Lower leg skin (tissue), 4 donors: ENCODE measurements around the gene PYM1. TPM values are rescaled to one million over a fixed set of nuclear protein-coding genes. Genes with fewer than 3 reads are reported as not detected.

ENCODE experiments used
- DNase-seq, 2 donors: peaks; one replicate each; pipeline ENCODE4 v3.0.0-alpha.2; 2019; ENCODE audit warnings: low spot score in 2 of 2
- H3K4me3 ChIP-seq: fragments of 200-600 bp; sonication (generic); 2 replicates; pipeline ENCODE4 v1.5.1; 2017; ENCODE audit warnings: mild to moderate bottlenecking, low read depth; ENCODE audit not compliant: poor library complexity, severe bottlenecking
- CTCF ChIP-seq, 3 donors: fragments of 450-650 bp; IDR thresholded peaks; one replicate each; pipeline ENCODE4 v1.5.1; 2016; ENCODE audit warnings: antibody characterized with exemption in 3 of 3, mild to moderate bottlenecking in 3 of 3, moderate library complexity in 2 of 3
- POLR2A ChIP-seq, 2 donors: fragments of 450-650 bp; IDR thresholded peaks; one replicate each; pipeline ENCODE4 v1.6.1; 2016 to 2017; ENCODE audit warnings: antibody characterized with exemption in 2 of 2, mild to moderate bottlenecking in 1 of 2, moderate library complexity in 1 of 2
- WGBS, 2 donors: methylation state at CpG; one replicate each; pipeline ENCODE4 v1.1.5; 2018; 5-methylcytosine and 5-hydroxymethylcytosine counted together
- intact Hi-C: fragments of 100-400 bp; cut with DNase I; formaldehyde crosslinking; loops from one replicate; pipeline ENCODE4 v1.15.0; 2023; ENCODE audit warnings: low total_unique reads
- total RNA-seq, 4 donors: library from RNA; depleted of rRNA; stranded (reverse); fragments of >200 nt; gene quantifications; one replicate each; pipeline ENCODE4 v1.1.0, GENCODE V29; 2016

PYM1 gene
- total RNA-seq, 4 donors from 2014 or later: 46.8 to 63.7 (median 49.1) TPM

GRCh38 chr12:55972042-55972441 is 44.3 kb upstream of the PYM1 start:
- WGBS, 2 donors: 40 to 45% methylated on average over 3 of the region's 3 CpGs
- DNase-seq: no peak
- H3K4me3 ChIP-seq: no peak overlapping the region
- intact Hi-C loops: no loop called here
- TF ChIP-seq CTCF (IDR thresholded peaks at IDR 0.05) (no peak), POLR2A (IDR thresholded peaks at IDR 0.05) (no peak)

DNA sequence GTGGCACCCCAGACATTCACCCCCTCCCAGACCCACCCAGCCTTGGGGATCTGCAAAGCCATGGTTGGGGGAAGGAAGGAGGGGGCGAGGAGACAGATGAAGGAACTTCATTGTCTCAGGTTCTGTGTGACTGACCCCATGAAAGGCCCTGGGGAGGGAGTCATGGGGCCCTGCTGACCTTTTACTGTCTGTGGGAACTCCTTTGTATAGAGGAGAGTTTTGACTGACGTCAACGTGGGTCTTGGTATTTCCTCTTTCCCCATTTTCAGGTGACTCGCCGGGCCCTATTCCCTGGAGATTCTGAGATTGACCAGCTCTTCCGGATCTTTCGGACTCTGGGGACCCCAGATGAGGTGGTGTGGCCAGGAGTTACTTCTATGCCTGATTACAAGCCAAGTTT is 43.1 kb upstream of the PYM1 start:
- no peak for TF ChIP-seq POLR2A (IDR thresholded peaks at IDR 0.05)
- TF ChIP-seq CTCF (IDR thresholded peaks at IDR 0.05): no peak
- intact Hi-C loops: no loop called here
- 88 to 92% methylated on average over 7 of the region's 7 CpGs for WGBS, 2 donors
- H3K4me3 ChIP-seq: no peak overlapping the region
- DNase-seq: no peak

DNA sequence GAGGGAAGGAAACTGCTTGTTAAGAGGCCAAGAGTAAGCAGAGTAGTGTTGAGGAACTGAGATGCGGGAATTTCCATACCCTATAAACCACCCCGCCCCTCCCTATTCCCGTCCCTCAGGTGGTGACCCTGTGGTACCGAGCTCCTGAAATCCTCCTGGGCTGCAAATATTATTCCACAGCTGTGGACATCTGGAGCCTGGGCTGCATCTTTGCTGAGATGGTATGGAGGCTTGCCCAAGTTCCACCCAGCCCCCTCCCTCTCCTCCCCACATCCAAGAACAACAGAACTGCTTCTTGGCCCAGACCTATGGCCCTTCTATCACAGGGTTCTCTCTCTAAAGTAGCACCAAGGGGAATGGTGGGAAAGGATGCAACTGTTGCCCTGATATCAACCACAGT is 41.7 kb upstream of the PYM1 start:
- TF ChIP-seq CTCF (IDR thresholded peaks at IDR 0.05) (no peak), POLR2A (IDR thresholded peaks at IDR 0.05) (no peak)
- no peak for DNase-seq
- H3K4me3 ChIP-seq: no peak overlapping the region
- WGBS, 2 donors: 81 to 82% methylated on average over 4 of the region's 4 CpGs
- intact Hi-C loops: no loop called here

DNA sequence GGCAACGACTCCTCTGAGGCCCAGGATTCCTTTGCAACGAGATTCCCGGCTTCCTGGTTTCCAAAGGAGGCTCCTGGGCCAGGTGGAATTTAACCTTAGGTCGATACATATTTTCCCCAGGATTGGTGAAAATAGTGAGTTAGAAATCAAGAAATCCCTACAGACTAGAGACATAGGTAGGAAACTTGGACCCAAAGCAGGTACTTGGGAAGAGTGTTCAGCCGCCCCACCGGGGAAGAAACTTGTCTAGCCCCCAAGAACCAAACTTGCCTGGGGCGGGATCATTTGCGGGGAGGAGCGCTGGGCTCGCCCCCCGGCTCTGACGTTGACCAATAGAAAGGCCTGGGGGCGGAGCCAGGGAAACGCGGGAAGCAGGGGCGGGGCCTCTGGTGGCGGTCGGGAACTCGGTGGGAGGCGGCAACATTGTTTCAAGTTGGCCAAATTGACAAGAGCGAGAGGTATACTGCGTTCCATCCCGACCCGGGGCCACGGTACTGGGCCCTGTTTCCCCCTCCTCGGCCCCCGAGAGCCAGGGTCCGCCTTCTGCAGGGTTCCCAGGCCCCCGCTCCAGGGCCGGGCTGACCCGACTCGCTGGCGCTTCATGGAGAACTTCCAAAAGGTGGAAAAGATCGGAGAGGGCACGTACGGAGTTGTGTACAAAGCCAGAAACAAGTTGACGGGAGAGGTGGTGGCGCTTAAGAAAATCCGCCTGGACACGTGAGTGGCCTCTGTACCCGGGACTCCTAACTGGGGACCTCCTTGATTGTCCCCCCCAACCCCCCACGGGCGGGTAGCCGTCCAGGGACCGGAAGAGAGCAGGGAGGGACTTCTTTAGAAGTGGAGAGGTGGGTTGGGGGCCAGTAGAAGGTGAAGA is 39.0 kb upstream of the PYM1 start, which contains the start of gene CDK2:
Gene CDK2 (plus strand): TSS at position 423 of the 874 bp plus-strand sequence. CDS start 179 bp downstream, at position 602.
- peak within 1 kb of the TSS; percentile 80 for H3K4me3 ChIP-seq
- intact Hi-C loops: no loop called here
- no peak for TF ChIP-seq CTCF (IDR thresholded peaks at IDR 0.05)
- no peak for TF ChIP-seq POLR2A (IDR thresholded peaks at IDR 0.05)
- WGBS, 2 donors: 0 to 1% methylated on average over 45 of the region's 45 CpGs
- peak; percentile 93 to 99 for DNase-seq

GRCh38 chr12:55965941-55966407 is 38.3 kb upstream of the PYM1 start, which contains the start of gene PMEL:
PMEL (minus strand) TSS chr12:55966042; CDS start chr12:55966011, 31 bp downstream.
- H3K4me3 ChIP-seq: peak within 1 kb of the TSS; percentile 80
- DNase-seq: no peak
- WGBS, 2 donors: 3 to 9% methylated on average over 4 of the region's 4 CpGs
- TF ChIP-seq POLR2A (IDR thresholded peaks at IDR 0.05): no peak
- no peak for TF ChIP-seq CTCF (IDR thresholded peaks at IDR 0.05)
- intact Hi-C loops: no loop called here
